ENCODE measurements around the gene EARS2.
"Not testable (repeated sequence)": the region's sequence is repeated elsewhere in the genome, so short reads cannot be mapped to it uniquely, and the experiment has no call there.

EARS2 gene

DNA sequence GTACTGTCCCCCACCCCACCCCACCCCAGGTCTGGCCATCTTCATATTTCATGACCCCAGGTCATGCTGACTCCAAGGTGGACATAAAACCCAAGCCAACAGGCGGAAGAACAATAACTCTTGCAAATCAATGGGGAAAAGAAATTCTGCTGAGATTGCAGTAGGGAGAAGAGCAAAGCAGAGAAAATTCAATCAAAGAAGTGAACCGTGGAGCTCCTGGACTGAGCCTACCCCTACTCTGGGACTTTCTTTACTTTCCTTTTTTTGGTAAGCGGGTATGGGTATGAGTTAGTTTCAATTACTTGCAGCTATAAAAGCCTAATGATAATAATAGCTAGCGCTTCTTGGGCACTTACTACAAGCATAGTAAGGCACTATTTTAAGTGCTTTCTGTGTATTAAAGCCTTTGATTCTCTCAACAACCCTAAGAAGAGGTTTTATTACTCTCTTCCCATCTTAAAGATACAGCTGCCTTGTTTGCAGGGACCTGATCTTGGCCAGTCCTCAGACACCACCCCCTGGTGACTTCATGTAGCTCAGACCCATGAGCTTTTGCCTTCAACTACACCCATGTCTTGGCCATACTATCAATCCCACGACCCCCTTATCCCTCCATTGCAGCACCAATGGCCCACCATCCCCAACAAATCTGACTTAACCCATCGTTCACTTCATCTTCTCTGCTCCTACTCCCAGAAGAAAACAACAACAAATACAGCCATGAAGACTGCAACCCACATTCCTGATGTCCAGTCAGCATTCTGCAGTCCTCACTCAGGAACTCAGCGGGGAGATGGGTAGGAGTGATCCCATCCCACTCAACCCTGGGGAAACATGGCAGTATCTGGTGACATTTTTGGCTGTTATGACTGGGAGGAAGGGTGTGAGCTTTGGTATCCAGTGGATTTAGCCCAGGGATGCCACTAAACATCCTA lies 51.2 kb downstream of the EARS2 start:
- no peak for DNase-seq (ENCODE audit: low read depth)

- DNase-seq (ENCODE audit: low read depth): no peak
Measured at GRCh38 chr16:23505180-23505665, 51.9 kb downstream of the EARS2 start.

DNA sequence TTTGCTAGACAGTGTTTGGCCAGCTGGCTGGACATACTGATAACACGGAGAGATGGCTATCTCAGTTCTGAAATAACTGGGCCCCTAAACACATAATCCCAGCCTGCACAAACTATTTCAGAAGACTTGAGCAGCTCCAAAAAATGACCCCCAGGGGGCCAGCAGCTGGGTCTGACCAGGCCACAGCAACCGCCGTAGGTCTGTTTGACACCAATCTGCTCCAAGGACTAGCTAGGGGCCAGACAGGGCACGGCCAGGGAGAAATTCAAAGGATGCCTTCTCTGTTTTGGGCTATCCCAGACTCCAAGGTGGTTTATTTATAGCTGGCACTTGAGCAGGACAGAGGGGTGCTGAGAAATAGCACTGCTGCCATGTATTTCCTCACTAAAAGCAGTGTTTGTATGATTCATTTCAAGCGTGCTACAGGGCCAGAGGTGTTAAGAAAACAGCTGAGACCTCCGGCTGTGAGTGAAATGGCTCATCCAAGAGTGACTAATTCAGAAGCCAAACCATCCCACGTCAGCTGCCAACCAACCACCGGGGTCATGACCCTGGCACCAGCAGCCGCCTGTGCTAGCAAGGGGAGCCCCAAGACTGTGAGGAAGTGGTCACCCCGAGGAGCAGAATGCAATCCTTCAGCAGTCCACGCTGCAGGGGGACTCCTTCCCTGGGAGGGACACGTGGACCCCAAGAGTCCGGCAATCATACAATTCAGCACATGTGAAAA lies 52.5 kb downstream of the EARS2 start:
- peak; percentile 67 for DNase-seq (ENCODE audit: low read depth)

GRCh38 chr16:23504076-23504452 lies 53.1 kb downstream of the EARS2 start:
- no peak for DNase-seq (ENCODE audit: low read depth)

GRCh38 chr16:23502466-23502865 lies 54.7 kb downstream of the EARS2 start:
- no peak for DNase-seq (ENCODE audit: low read depth)

DNA sequence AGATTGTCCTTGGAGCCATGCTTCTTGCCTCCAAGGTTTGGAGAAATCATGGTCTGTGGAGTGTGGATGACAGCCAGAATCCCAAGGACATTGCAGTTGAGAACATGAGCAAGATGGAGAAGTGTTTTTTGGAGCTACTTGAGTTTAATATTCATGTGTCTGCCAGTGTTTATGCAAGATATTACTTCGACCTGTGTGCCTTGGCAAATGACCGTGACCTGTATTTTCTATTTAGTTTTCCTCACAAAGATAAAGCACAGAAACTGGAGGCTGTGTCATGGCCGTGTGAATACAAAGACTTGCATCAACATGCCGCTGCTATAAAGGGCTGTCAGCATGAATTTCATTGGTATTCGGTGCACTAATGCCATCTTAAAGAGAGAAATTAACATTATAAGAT lies 55.9 kb downstream of the EARS2 start:
- DNase-seq (ENCODE audit: low read depth): no peak

DNA sequence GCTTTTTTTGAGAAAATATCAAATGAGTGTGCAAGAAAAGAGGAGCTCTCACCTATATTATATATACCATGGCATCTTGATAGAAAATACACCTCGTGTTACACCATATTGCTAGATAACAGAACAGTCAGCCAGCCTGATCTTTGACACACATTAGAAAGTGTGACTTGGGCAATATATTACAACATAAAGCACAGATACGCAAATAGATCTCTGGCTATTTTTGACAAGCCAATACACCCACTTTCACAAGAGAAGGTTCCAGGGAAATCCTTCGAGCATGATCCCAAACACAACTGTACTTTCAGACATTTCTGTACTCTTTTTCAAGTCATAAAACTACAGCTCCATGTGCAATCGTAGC lies 56.3 kb downstream of the EARS2 start:
- DNase-seq (ENCODE audit: low read depth): no peak

DNA sequence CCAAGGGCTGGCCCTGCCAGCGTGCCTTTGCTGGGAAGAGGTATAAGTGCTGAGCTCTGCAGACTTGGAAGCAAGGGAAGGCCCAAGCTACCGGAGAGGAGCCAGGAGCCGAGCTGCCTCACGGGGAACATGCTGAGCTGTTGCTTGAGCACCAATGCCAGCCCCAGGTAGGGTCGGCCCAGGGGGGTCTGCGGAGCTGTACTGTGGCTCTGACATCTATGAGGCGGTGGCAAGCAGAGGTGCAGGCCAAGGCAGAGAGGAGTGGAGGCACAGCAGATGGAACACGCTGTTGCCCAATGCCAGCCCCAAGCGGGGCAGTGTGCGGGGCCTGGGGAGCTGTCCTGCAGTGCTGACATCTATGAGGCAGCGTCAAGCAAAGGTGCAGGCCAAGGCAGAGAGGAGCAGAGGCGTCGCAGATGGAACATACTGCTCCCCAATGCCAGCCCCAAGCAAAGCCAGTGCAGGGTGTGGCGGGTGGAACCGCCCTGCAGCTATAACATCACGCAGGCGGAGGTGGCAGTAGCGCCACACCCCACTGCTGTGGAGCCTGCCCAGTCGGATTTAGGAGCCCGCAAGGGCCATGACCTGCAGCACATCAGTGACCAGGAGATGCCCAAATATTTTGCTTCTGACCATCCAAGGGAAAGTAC lies 56.8 kb downstream of the EARS2 start:
- no peak for DNase-seq (ENCODE audit: low read depth)

DNA sequence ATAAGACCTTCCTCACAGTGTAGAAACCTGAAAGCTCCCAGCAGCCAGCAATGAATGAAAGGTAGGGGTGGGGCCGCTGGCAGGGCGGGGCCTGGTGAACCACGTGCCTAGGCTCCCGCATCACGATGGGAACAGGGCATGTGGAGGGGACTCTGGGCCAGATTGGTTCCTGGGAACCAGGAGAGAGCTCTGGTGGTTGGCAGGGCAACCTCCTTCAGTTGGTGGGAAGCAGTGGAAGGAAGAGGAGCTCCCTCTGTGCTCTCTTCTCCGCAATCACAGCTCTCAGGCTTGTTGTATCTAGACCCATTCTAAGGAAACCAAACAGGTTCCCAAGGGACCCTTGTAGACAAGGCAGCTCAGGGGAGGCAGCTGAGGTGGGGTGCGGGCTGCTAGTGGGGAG lies 57.3 kb downstream of the EARS2 start:
- DNase-seq (ENCODE audit: low read depth): no peak

- no peak for DNase-seq (ENCODE audit: low read depth)
Measured at GRCh38 chr16:23498863-23499262, 58.3 kb downstream of the EARS2 start.

DNA sequence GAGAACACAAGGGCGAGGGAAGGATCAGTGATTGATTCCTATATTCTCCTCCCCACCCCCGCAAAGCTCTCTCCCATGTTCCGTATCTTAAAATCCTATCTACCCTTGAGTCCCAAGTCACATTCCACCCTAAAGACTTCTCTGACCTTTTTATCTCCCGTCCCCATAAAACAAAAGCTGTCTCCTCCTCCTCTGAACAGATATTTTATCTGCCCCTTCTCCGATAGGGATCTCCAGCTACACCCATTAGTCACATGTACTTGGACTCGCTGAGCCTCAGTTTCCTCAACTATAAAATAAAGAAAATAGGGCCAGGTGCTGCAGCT lies 59.6 kb downstream of the EARS2 start:
- DNase-seq (ENCODE audit: low read depth): no peak

GRCh38 chr16:23496821-23497542 lies 60.2 kb downstream of the EARS2 start:
- DNase-seq (ENCODE audit: low read depth): no peak

DNA sequence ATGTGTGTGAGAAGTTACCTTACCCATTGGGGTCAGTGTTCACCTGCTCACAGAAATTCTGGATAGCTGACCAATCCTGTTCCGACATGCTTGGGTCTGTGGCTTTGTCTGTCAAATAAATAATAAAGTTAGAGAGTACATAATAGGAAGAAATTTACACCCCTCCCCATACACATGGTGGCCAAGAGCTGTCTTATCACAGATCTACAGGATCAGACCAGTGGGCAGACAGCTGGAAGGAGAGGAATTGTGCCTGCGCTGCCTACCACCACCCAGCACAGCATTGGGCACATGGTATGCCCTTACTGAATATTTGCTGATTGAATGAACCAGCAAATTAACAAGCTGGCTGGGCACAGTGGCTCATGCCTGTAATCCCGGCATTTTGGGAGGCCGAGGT lies 61.5 kb downstream of the EARS2 start:
- DNase-seq (ENCODE audit: low read depth): no peak

GRCh38 chr16:23494188-23494587 lies 63.0 kb downstream of the EARS2 start:
- DNase-seq (ENCODE audit: low read depth): no peak

DNA sequence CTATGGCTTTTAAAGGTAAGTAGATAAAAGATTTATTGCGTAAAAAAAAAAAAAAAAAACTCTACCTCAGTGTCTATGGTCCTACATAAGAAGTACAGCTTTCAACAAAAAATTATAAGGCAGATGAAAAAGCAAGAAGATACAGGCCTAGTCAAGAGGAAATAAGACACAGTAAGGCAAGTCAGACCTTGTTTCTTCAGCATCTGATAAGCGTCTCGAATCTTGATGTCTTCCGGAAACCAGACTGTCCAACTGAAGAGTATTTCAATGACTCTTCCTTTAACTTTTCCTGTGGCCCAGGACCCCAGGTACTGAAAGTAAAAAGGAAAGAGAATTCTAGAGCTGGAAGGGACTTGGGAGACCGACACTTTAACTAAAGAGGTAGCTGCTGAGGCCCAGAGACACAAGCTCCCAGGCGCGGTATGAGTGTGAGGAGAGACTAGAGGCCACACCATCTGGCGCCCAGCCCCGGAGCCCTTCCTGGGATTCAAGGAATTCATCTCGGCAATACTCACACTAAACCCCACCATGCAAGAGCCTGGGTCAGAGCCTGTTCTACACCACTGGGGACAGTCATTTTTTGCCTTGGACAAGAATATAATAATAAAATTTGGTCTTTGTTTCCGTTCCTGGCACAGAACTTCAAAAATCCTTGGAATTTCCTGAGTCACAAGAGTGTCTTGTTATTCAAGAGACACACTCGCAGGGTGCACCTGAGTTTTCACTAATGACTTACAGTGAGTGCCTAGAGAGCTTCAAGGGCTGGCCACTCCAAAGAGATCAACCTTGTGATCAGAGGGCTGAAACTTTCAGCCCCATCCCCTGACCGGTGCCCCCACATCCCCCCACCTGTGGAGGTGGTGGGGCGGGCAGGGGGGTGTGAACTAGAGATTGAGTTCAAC lies 65.4 kb downstream of the EARS2 start:
- DNase-seq (ENCODE audit: low read depth): no peak

DNA sequence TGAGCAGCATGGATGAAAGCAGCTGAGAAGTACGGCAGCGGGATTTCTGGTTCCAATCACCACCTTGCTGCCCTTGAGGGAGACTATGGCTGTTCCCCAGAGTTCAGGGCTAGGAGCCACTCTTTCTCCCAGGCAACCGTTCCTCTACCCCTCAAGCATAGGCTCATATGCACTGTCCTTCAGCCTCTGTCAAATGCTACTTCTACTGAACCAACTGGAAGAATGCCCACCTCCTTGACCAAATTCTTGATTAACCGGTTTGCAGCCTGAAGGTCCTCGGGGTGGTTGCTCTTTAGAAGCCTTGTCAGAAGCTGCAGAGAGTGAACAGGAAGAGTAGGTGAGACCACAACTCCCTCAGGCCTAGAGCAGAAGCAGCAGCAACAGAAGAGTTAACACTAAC lies 70.7 kb downstream of the EARS2 start:
- DNase-seq (ENCODE audit: low read depth): no peak

DNA sequence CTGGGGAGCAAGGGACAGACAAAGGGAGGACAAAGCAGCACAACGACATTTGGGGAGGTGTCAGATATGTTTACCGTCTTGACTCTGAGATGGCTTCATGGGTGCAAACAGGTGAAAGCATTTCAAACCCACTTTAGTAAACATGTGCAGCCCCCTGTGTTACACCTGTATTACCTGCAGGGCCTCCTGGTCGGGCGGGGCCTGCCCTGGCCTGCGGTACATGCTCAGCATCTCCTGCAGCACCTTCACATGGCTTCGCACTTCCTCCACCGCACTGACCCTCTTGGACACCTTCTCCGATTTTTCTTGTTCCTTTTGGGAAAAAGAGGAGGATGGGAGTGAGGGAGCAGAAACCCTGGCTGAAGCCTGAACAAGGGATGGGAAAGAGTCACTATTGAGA lies 71.3 kb downstream of the EARS2 start:
- no peak for DNase-seq (ENCODE audit: low read depth)

GRCh38 chr16:23485257-23485614 lies 71.9 kb downstream of the EARS2 start:
- no peak for DNase-seq (ENCODE audit: low read depth)

- no peak for DNase-seq (ENCODE audit: low read depth)
Measured at GRCh38 chr16:23484510-23485256, 72.5 kb downstream of the EARS2 start.

DNA sequence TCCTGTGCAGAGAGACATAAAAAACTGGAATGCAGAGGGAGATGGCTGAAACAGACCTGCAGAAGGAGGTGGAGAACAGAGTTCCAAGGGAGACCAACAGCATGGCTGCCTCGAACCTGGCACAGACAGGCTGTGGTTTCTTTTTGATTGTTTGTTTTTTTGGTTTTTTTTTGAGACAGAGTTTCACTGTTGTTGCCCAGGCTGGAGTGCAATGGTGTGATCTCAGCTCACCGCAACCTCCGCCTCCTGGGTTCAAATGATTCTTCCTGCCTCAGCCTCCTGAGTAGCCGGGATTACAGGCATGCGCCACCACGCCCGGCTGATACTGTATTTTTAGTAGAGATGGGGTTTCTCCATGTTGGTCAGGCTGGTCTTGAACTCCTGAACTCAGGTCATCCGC lies 73.7 kb downstream of the EARS2 start:
- not testable (repeated sequence) for DNase-seq (ENCODE audit: low read depth)

DNA sequence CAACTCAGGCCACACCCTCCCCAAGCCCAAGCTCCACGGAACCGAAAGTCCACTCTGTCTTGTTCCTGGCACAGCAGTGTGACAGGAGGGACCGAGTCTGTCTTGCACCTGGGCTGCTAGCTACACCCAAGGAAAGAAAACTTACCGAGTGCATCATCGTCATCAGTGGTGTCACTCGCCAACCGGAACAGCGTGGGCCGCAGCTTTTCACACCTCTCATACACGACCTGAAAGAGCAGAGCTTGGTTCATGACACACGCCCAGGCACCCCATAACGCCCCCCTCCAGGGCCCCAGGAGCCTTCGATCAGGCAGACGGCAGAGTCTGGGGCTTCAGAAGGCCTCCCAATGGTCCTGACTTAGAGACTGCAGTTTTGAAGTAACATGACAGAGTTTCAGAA lies 74.4 kb downstream of the EARS2 start:
- peak; percentile 17 for DNase-seq (ENCODE audit: low read depth)
